SK-N-MC (cell line): Measurements from ENCODE around the gene TECR.

Experiments
- EZH2 ChIP-seq: fragments of 200-600 bp; sonication (generic); IDR thresholded peaks from one replicate; pipeline ENCODE4 v1.6.1; 2017; ENCODE audit warnings: antibody characterized with exemption
- POLR2AphosphoS5 ChIP-seq: IDR thresholded peaks from 2 replicates; pipeline ENCODE4 v1.6.1; 2012; ENCODE audit warnings: mild to moderate bottlenecking, low read depth, low read length, borderline replicate concordance

- TF ChIP-seq POLR2AphosphoS5 (no peak), EZH2 (no peak)
Measured at GRCh38 chr19:14530506-14530905, 1.1 kb downstream of the TECR start.
